ENCODE results near the gene DNAJC4.

DNA sequence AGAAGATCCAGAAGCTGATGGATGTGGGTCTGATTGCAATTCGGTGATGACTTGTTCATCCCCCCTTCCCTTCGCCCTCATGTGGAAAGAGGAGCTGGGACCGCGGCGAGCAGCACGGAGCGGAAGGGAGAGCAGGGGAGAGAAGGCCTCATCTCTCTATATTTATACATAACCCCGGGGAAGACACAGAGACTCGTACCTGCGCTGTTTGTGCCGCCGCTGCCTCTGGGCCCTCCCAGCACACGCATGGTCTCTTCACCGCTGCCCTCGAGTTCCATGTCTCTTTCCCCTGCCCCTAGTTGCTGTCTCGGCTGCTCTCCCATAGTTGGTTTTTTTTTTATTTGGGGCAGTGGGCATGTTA, 26.3 kb upstream of the DNAJC4 start:
- TF ChIP-seq, protein P1, sequence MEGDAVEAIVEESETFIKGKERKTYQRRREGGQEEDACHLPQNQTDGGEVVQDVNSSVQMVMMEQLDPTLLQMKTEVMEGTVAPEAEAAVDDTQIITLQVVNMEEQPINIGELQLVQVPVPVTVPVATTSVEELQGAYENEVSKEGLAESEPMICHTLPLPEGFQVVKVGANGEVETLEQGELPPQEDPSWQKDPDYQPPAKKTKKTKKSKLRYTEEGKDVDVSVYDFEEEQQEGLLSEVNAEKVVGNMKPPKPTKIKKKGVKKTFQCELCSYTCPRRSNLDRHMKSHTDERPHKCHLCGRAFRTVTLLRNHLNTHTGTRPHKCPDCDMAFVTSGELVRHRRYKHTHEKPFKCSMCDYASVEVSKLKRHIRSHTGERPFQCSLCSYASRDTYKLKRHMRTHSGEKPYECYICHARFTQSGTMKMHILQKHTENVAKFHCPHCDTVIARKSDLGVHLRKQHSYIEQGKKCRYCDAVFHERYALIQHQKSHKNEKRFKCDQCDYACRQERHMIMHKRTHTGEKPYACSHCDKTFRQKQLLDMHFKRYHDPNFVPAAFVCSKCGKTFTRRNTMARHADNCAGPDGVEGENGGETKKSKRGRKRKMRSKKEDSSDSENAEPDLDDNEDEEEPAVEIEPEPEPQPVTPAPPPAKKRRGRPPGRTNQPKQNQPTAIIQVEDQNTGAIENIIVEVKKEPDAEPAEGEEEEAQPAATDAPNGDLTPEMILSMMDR (IDR thresholded peaks at IDR 0.05): no peak
- no peak for TF ChIP-seq POLR2A (IDR thresholded peaks at IDR 0.05)
